ENCODE data around the gene SND1.

SND1 gene

GRCh38 chr7:127809261-127809702 lies 157.3 kb downstream of the SND1 start:
- Histone ChIP-seq H3K27me3 (ENCODE audit: control insufficient read depth in 1 of 2, insufficient read depth in 2 of 2, low read length in 2 of 2) (no peaks in the 10 kb centered on the region), H3K4me3 (ENCODE audit: low read depth in 1 of 2, low read length in 2 of 2) (no peak overlapping the region), H3K9me3 (ENCODE audit: control insufficient read depth in 1 of 2, low read length in 2 of 2) (no peaks in the 10 kb centered on the region), H3K4me1 (ENCODE audit: control insufficient read depth in 1 of 2, insufficient read depth in 2 of 2, low read length in 2 of 2) (no peaks in the 10 kb centered on the region), H3K9ac (ENCODE audit: low read depth in 1 of 2, low read length in 2 of 2) (no peak overlapping the region), H3K36me3 (ENCODE audit: control insufficient read depth in 1 of 2, insufficient read depth in 2 of 2, low read length in 2 of 2) (peaks cover 0 to 24% of the 10 kb centered on the region in 2 donors), H3K27ac (ENCODE audit: low read depth, low read length) (no peak overlapping the region)

- H3K4me3 ChIP-seq (ENCODE audit: low read depth in 1 of 2, low read length in 2 of 2): no peak overlapping the region
- H3K9ac ChIP-seq (ENCODE audit: low read depth in 1 of 2, low read length in 2 of 2): no peak overlapping the region
- H3K27me3 ChIP-seq (ENCODE audit: control insufficient read depth in 1 of 2, insufficient read depth in 2 of 2, low read length in 2 of 2): no peaks in the 10 kb centered on the region
- no peak overlapping the region for H3K27ac ChIP-seq (ENCODE audit: low read depth, low read length)
- H3K36me3 ChIP-seq (ENCODE audit: control insufficient read depth in 1 of 2, insufficient read depth in 2 of 2, low read length in 2 of 2): peaks cover 0 to 24% of the 10 kb centered on the region in 2 donors
- no peaks in the 10 kb centered on the region for H3K4me1 ChIP-seq (ENCODE audit: control insufficient read depth in 1 of 2, insufficient read depth in 2 of 2, low read length in 2 of 2)
- no peaks in the 10 kb centered on the region for H3K9me3 ChIP-seq (ENCODE audit: control insufficient read depth in 1 of 2, low read length in 2 of 2)
Measured at GRCh38 chr7:127810113-127810512, 158.1 kb downstream of the SND1 start.

GRCh38 chr7:127810696-127811660 lies 159.0 kb downstream of the SND1 start:
- Histone ChIP-seq H3K9ac (ENCODE audit: low read depth in 1 of 2, low read length in 2 of 2) (no peak overlapping the region), H3K27me3 (ENCODE audit: control insufficient read depth in 1 of 2, insufficient read depth in 2 of 2, low read length in 2 of 2) (no peaks in the 10 kb centered on the region), H3K27ac (ENCODE audit: low read depth, low read length) (no peak overlapping the region), H3K36me3 (ENCODE audit: control insufficient read depth in 1 of 2, insufficient read depth in 2 of 2, low read length in 2 of 2) (peaks cover 0 to 24% of the 10 kb centered on the region in 2 donors), H3K9me3 (ENCODE audit: control insufficient read depth in 1 of 2, low read length in 2 of 2) (no peaks in the 10 kb centered on the region), H3K4me1 (ENCODE audit: control insufficient read depth in 1 of 2, insufficient read depth in 2 of 2, low read length in 2 of 2) (no peaks in the 10 kb centered on the region), H3K4me3 (ENCODE audit: low read depth in 1 of 2, low read length in 2 of 2) (no peak overlapping the region)

DNA sequence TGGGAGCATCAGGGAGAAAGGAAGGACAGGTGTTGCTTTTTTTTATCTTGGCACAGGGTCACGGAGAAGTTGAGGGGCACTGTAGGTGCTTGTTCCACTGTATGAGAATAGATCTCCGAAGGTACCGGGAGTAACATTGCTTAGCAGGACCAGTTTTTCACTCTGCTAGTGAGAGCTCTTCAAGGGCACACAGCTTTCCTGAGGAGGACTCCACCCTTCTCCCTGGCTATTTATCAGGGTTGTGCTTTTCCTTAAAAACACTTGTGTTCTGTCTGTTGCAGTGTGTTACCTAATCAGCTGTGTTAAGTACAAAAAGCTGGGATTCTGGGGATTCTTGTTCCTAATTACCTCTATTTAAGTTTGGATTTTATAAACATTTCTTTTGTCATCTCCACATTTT lies 160.5 kb downstream of the SND1 start:
- Histone ChIP-seq H3K4me1 (ENCODE audit: control insufficient read depth in 1 of 2, insufficient read depth in 2 of 2, low read length in 2 of 2) (no peaks in the 10 kb centered on the region), H3K27ac (ENCODE audit: low read depth, low read length) (no peak overlapping the region), H3K36me3 (ENCODE audit: control insufficient read depth in 1 of 2, insufficient read depth in 2 of 2, low read length in 2 of 2) (peaks cover 0 to 22% of the 10 kb centered on the region in 2 donors), H3K4me3 (ENCODE audit: low read depth in 1 of 2, low read length in 2 of 2) (no peak overlapping the region), H3K27me3 (ENCODE audit: control insufficient read depth in 1 of 2, insufficient read depth in 2 of 2, low read length in 2 of 2) (no peaks in the 10 kb centered on the region), H3K9me3 (ENCODE audit: control insufficient read depth in 1 of 2, low read length in 2 of 2) (no peaks in the 10 kb centered on the region), H3K9ac (ENCODE audit: low read depth in 1 of 2, low read length in 2 of 2) (no peak overlapping the region)

DNA sequence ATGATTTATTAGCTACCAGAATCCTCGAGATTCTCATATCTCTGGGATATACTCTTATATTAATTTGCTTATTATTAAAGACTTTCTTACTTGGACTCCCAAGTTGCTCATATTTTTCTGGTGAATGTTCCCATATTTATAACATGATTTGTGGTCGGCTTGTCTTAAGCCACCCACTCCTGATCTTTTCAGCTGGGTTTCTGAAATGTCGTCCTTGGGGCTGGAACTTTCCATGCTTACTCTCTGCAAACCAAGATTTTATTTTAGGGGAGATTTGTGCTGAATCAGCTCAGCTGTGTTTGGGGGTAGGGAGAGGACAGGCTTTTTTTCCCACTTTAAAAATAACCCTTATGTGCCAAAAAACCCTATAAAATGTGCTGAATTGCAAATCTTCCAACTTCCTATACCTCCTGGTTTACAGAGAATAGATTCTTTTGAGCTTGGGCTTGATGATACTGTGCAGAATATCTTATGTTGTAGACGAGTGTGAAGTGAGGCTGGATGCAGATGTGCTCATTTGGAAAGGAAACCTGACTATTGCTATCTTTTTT lies 162.1 kb downstream of the SND1 start:
- Histone ChIP-seq H3K27ac (ENCODE audit: low read depth, low read length) (no peak overlapping the region), H3K4me1 (ENCODE audit: control insufficient read depth in 1 of 2, insufficient read depth in 2 of 2, low read length in 2 of 2) (no peaks in the 10 kb centered on the region)

DNA sequence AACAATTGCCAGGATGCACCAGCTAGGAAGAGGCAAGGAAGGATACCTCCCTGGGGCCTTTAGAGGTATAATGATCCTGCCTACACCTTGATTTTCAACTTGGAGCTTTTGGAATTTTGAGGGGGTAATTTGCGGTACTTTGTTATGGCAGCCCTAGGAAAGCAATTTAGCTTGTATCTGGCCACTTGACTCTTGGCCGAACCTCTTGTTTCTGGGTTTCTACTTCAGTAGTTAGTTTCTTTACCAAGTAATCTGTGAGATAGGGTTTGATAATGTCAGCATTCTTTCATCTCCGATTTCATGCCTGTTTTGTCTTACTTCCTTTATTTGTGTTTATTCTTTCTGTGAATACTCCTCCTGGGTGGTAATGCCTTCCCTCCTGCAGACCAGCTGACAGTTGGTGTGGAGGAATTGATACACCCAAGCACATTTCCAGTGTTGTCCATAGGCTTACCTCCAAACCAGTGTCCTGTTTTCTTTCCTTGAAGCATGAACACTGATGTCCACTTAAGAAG lies 163.7 kb downstream of the SND1 start:
- Histone ChIP-seq H3K27ac (ENCODE audit: low read depth, low read length) (no peak overlapping the region), H3K36me3 (ENCODE audit: control insufficient read depth in 1 of 2, insufficient read depth in 2 of 2, low read length in 2 of 2) (peaks cover 0 to 5% of the 10 kb centered on the region in 2 donors), H3K4me1 (ENCODE audit: control insufficient read depth in 1 of 2, insufficient read depth in 2 of 2, low read length in 2 of 2) (peaks cover 9 to 11% of the 10 kb centered on the region in 2 donors), H3K9ac (ENCODE audit: low read depth in 1 of 2, low read length in 2 of 2) (no peak overlapping the region), H3K4me3 (ENCODE audit: low read depth in 1 of 2, low read length in 2 of 2) (no peak overlapping the region), H3K27me3 (ENCODE audit: control insufficient read depth in 1 of 2, insufficient read depth in 2 of 2, low read length in 2 of 2) (no peaks in the 10 kb centered on the region), H3K9me3 (ENCODE audit: control insufficient read depth in 1 of 2, low read length in 2 of 2) (no peaks in the 10 kb centered on the region)

More for the DNA sequence above, 162.1 kb downstream of the SND1 start:
- H3K4me3 ChIP-seq (ENCODE audit: low read depth in 1 of 2, low read length in 2 of 2): no peak overlapping the region
- no peaks in the 10 kb centered on the region for H3K27me3 ChIP-seq (ENCODE audit: control insufficient read depth in 1 of 2, insufficient read depth in 2 of 2, low read length in 2 of 2)
- H3K9me3 ChIP-seq (ENCODE audit: control insufficient read depth in 1 of 2, low read length in 2 of 2): no peaks in the 10 kb centered on the region
- H3K9ac ChIP-seq (ENCODE audit: low read depth in 1 of 2, low read length in 2 of 2): no peak overlapping the region
- peaks cover 0 to 13% of the 10 kb centered on the region in 2 donors for H3K36me3 ChIP-seq (ENCODE audit: control insufficient read depth in 1 of 2, insufficient read depth in 2 of 2, low read length in 2 of 2)

- Histone ChIP-seq H3K27me3 (ENCODE audit: control insufficient read depth in 1 of 2, insufficient read depth in 2 of 2, low read length in 2 of 2) (no peaks in the 10 kb centered on the region), H3K9me3 (ENCODE audit: control insufficient read depth in 1 of 2, low read length in 2 of 2) (no peaks in the 10 kb centered on the region), H3K4me3 (ENCODE audit: low read depth in 1 of 2, low read length in 2 of 2) (no peak overlapping the region), H3K36me3 (ENCODE audit: control insufficient read depth in 1 of 2, insufficient read depth in 2 of 2, low read length in 2 of 2) (peaks cover 0 to 5% of the 10 kb centered on the region in 2 donors), H3K9ac (ENCODE audit: low read depth in 1 of 2, low read length in 2 of 2) (no peak overlapping the region), H3K27ac (ENCODE audit: low read depth, low read length) (no peak overlapping the region), H3K4me1 (ENCODE audit: control insufficient read depth in 1 of 2, insufficient read depth in 2 of 2, low read length in 2 of 2) (peaks cover 9 to 12% of the 10 kb centered on the region in 2 donors)
Measured at GRCh38 chr7:127816354-127817190, 164.6 kb downstream of the SND1 start.

GRCh38 chr7:127817466-127817865 lies 165.5 kb downstream of the SND1 start:
- peaks cover 9 to 13% of the 10 kb centered on the region in 2 donors for H3K4me1 ChIP-seq (ENCODE audit: control insufficient read depth in 1 of 2, insufficient read depth in 2 of 2, low read length in 2 of 2)
- H3K9ac ChIP-seq (ENCODE audit: low read depth in 1 of 2, low read length in 2 of 2): no peak overlapping the region
- H3K27me3 ChIP-seq (ENCODE audit: control insufficient read depth in 1 of 2, insufficient read depth in 2 of 2, low read length in 2 of 2): no peaks in the 10 kb centered on the region
- peaks cover 0 to under 1% of the 10 kb centered on the region in 2 donors for H3K36me3 ChIP-seq (ENCODE audit: control insufficient read depth in 1 of 2, insufficient read depth in 2 of 2, low read length in 2 of 2)
- no peak overlapping the region for H3K4me3 ChIP-seq (ENCODE audit: low read depth in 1 of 2, low read length in 2 of 2)
- no peaks in the 10 kb centered on the region for H3K9me3 ChIP-seq (ENCODE audit: control insufficient read depth in 1 of 2, low read length in 2 of 2)
- no peak overlapping the region for H3K27ac ChIP-seq (ENCODE audit: low read depth, low read length)

- Histone ChIP-seq H3K9ac (ENCODE audit: low read depth in 1 of 2, low read length in 2 of 2) (no peak overlapping the region), H3K36me3 (ENCODE audit: control insufficient read depth in 1 of 2, insufficient read depth in 2 of 2, low read length in 2 of 2) (no peaks in the 10 kb centered on the region), H3K4me3 (ENCODE audit: low read depth in 1 of 2, low read length in 2 of 2) (no peak overlapping the region), H3K27me3 (ENCODE audit: control insufficient read depth in 1 of 2, insufficient read depth in 2 of 2, low read length in 2 of 2) (no peaks in the 10 kb centered on the region), H3K27ac (ENCODE audit: low read depth, low read length) (no peak overlapping the region), H3K4me1 (ENCODE audit: control insufficient read depth in 1 of 2, insufficient read depth in 2 of 2, low read length in 2 of 2) (peaks cover 9 to 20% of the 10 kb centered on the region in 2 donors), H3K9me3 (ENCODE audit: control insufficient read depth in 1 of 2, low read length in 2 of 2) (no peaks in the 10 kb centered on the region)
Measured at GRCh38 chr7:127818306-127818705, 166.3 kb downstream of the SND1 start.

Data from duodenal mucosa (tissue), 2 donors.